Calu3 (cell line): ENCODE results near the gene SRF. TPM values are rescaled to one million over a fixed set of nuclear protein-coding genes. Genes with fewer than 3 reads are reported as not detected.

ENCODE experiments used
- BruUV-seq: library from RNA; stranded (reverse); fragments of 400-500 nt; replicated peaks from 2 replicates; lab custom pipeline; 2021; lab: Mats Ljungman, UMichigan
- CTCF ChIA-PET: fragments of 300-600 bp; sonication (Branson Sonifier 250); formaldehyde crosslinking; loops from one replicate; lab custom pipeline; 2022; ENCODE audit warnings: antibody characterized with exemption; lab: Charles Lee
- DNase-seq: peaks from one replicate; pipeline ENCODE4 v3.0.0; 2022
- H3K27ac Mint-ChIP-seq: one replicate; pipeline ENCODE4 v1.8.0; 2022; ENCODE audit warnings: mixed read lengths; ENCODE audit not compliant: unreplicated experiment
- H3K27me3 Mint-ChIP-seq: one replicate; pipeline ENCODE4 v1.8.0; 2022; ENCODE audit warnings: mixed read lengths; ENCODE audit not compliant: unreplicated experiment
- H3K36me3 Mint-ChIP-seq: one replicate; pipeline ENCODE4 v1.8.0; 2022; ENCODE audit warnings: mild to moderate bottlenecking, moderate library complexity, mixed read lengths; ENCODE audit not compliant: insufficient read depth, unreplicated experiment
- H3K4me1 Mint-ChIP-seq: one replicate; pipeline ENCODE4 v1.8.0; 2022; ENCODE audit warnings: mild to moderate bottlenecking, low read depth, mixed read lengths; ENCODE audit not compliant: unreplicated experiment
- H3K4me3 Mint-ChIP-seq: one replicate; pipeline ENCODE4 v1.8.0; 2022; ENCODE audit warnings: mild to moderate bottlenecking, low read depth, moderate library complexity, mixed read lengths; ENCODE audit not compliant: unreplicated experiment
- H3K9me3 Mint-ChIP-seq: one replicate; pipeline ENCODE4 v1.8.0; 2022; ENCODE audit warnings: low read depth, mixed read lengths; ENCODE audit not compliant: unreplicated experiment
- CTCF ChIP-seq: fragments of 200-600 bp; IDR thresholded peaks from one replicate; pipeline ENCODE4 v1.8.0; 2022; ENCODE audit warnings: antibody characterized with exemption; ENCODE audit not compliant: unreplicated experiment
- intact Hi-C: fragments of 100-400 bp; cut with micrococcal nuclease; formaldehyde crosslinking; loops from one replicate; pipeline ENCODE4 v1.10.0; 2022; ENCODE audit not compliant: unreplicated experiment
- total RNA-seq: library from RNA; stranded (reverse); gene quantifications from 2 replicates; pipeline ENCODE4 v1.2.3, GENCODE V29; 2022

Gene SRF
- total RNA-seq, 1 experiment from 2014 or later = 48.0 TPM

GRCh38 chr6:43173591-43174262 lies 2.7 kb downstream of the SRF start:
- CTCF ChIA-PET = interaction anchor here (1.0 to 1.5 kb wide), 5 partner anchors 18 to 189 kb away, joined by 3 to 6 read pairs (median 3); partner anchors contain the start of genes DNPH1 and PPP2R5D
- Mint-ChIP-seq H3K4me1 (peaks cover 35% of the 10 kb centered on the region), H3K36me3 (peaks cover 78% of the 10 kb centered on the region), H3K4me3 (peak overlapping the region; percentile 92), H3K27me3 (no peaks in the 10 kb centered on the region), H3K9me3 (no peaks in the 10 kb centered on the region), H3K27ac (peak overlapping the region; percentile 94)
- no peak for TF ChIP-seq CTCF
- TSS peak; percentile 14 for BruUV-seq
- no peak for DNase-seq
- intact Hi-C loops = no loop called here

GRCh38 chr6:43174263-43175112 lies 3.4 kb downstream of the SRF start:
- Mint-ChIP-seq H3K36me3 (peaks cover 86% of the 10 kb centered on the region), H3K9me3 (no peaks in the 10 kb centered on the region), H3K27me3 (no peaks in the 10 kb centered on the region), H3K4me1 (peaks cover 35% of the 10 kb centered on the region), H3K4me3 (peak overlapping the region; percentile 92), H3K27ac (peak overlapping the region; percentile 94)
- no peak for TF ChIP-seq CTCF
- no TSS peak for BruUV-seq
- DNase-seq = peak; percentile 99
- CTCF ChIA-PET = interaction anchor here (0.5 to 1.5 kb wide), 9 partner anchors 17 to 395 kb away, joined by 3 to 6 read pairs (median 4); partner anchors contain the start of genes DNPH1 and PPP2R5D
- intact Hi-C loops = no loop called here

GRCh38 chr6:43175676-43176422 lies 4.8 kb downstream of the SRF start:
- CTCF ChIA-PET = no interaction called here
- peaks cover 31% of the 10 kb centered on the region for H3K4me1 Mint-ChIP-seq
- intact Hi-C loops = no loop called here
- BruUV-seq = no TSS peak
- no peak for TF ChIP-seq CTCF
- no peak overlapping the region for H3K4me3 Mint-ChIP-seq
- H3K9me3 Mint-ChIP-seq = no peaks in the 10 kb centered on the region
- H3K27me3 Mint-ChIP-seq = no peaks in the 10 kb centered on the region
- H3K27ac Mint-ChIP-seq = peak overlapping the region; percentile 63
- no peak for DNase-seq
- H3K36me3 Mint-ChIP-seq = peaks cover 78% of the 10 kb centered on the region

GRCh38 chr6:43176423-43176786 lies 5.3 kb downstream of the SRF start:
- intact Hi-C loops = no loop called here
- peaks cover 78% of the 10 kb centered on the region for H3K36me3 Mint-ChIP-seq
- H3K4me3 Mint-ChIP-seq = no peak overlapping the region
- H3K9me3 Mint-ChIP-seq = no peaks in the 10 kb centered on the region
- no peaks in the 10 kb centered on the region for H3K27me3 Mint-ChIP-seq
- TF ChIP-seq CTCF = no peak
- no TSS peak for BruUV-seq
- peak overlapping the region; percentile 63 for H3K27ac Mint-ChIP-seq
- DNase-seq = no peak
- CTCF ChIA-PET = interaction anchor here (0.7 to 0.9 kb wide), 2 partner anchors 158 to 322 kb away, joined by 4 read pairs; no protein-coding TSS in a partner anchor
- peaks cover 36% of the 10 kb centered on the region for H3K4me1 Mint-ChIP-seq
